ENCODE results near the gene SHISA9. TPM values are rescaled to one million over a fixed set of nuclear protein-coding genes. Genes with fewer than 3 reads are reported as not detected.

Gene SHISA9
- total and polyA plus RNA-seq, 4 donors: under 0.01 to 0.08 (median 0.07) TPM; not detected in 1

DNA sequence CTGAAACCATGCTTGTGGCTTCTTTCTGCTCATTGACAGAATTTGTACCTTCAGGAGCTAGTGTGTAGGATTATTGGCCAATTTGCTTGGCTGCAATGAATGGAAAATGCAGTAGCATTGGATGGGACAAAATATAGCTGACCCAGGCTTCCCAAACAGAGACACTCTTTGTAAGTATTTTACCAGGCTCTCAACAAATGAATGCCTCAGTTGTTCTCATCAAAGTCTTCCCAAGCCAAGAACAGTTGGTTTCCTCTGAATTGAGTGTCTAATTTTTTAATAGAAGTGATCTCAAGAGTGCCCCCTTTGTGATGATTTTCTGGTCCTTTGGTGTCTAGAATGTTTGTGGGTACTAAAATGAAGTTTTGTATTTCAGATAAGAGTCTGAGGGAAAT is 140.9 kb downstream of the SHISA9 start:
- Histone ChIP-seq H3K36me3 (ENCODE audit: control insufficient read depth in 4 of 4, insufficient read depth in 3 of 4, low read depth in 1 of 4, low read length in 3 of 4) (no peaks in the 10 kb centered on the region), H3K27ac (ENCODE audit: low read depth in 1 of 2, low read length in 2 of 2) (no peak overlapping the region), H3K4me1 (ENCODE audit: control insufficient read depth in 4 of 4, insufficient read depth in 4 of 4, low read length in 3 of 4) (no peaks in the 10 kb centered on the region), H3K4me3 (ENCODE audit: low read depth in 1 of 3, low read length in 3 of 3) (no peak overlapping the region), H3K9me3 (ENCODE audit: control insufficient read depth in 4 of 4, low read length in 3 of 4) (peaks cover 0 to 3% (median 1%) of the 10 kb centered on the region in 4 donors), H3K9ac (ENCODE audit: low read depth in 1 of 2, low read length in 2 of 2) (no peak overlapping the region), H3K27me3 (ENCODE audit: control insufficient read depth in 4 of 4, insufficient read depth in 4 of 4, low read length in 3 of 4) (no peaks in the 10 kb centered on the region)
- TF ChIP-seq HNF4A (conservative IDR thresholded peaks at IDR 0.05) (no peak), FOXA1 (IDR thresholded peaks at IDR 0.05) (no peak), YY1 (IDR thresholded peaks at IDR 0.05) (no peak), TAF1 (conservative IDR thresholded peaks at IDR 0.05) (no peak)
- TF ChIP-seq, protein P1, sequence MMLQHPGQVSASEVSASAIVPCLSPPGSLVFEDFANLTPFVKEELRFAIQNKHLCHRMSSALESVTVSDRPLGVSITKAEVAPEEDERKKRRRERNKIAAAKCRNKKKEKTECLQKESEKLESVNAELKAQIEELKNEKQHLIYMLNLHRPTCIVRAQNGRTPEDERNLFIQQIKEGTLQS (IDR thresholded peaks at IDR 0.05): no peak
- TF ChIP-seq, protein P2, sequence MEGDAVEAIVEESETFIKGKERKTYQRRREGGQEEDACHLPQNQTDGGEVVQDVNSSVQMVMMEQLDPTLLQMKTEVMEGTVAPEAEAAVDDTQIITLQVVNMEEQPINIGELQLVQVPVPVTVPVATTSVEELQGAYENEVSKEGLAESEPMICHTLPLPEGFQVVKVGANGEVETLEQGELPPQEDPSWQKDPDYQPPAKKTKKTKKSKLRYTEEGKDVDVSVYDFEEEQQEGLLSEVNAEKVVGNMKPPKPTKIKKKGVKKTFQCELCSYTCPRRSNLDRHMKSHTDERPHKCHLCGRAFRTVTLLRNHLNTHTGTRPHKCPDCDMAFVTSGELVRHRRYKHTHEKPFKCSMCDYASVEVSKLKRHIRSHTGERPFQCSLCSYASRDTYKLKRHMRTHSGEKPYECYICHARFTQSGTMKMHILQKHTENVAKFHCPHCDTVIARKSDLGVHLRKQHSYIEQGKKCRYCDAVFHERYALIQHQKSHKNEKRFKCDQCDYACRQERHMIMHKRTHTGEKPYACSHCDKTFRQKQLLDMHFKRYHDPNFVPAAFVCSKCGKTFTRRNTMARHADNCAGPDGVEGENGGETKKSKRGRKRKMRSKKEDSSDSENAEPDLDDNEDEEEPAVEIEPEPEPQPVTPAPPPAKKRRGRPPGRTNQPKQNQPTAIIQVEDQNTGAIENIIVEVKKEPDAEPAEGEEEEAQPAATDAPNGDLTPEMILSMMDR (IDR thresholded peaks at IDR 0.05; ENCODE audit: low read depth, low read length, missing input control): no peak
- DNase-seq (ENCODE audit: low spot score): no peak

DNA sequence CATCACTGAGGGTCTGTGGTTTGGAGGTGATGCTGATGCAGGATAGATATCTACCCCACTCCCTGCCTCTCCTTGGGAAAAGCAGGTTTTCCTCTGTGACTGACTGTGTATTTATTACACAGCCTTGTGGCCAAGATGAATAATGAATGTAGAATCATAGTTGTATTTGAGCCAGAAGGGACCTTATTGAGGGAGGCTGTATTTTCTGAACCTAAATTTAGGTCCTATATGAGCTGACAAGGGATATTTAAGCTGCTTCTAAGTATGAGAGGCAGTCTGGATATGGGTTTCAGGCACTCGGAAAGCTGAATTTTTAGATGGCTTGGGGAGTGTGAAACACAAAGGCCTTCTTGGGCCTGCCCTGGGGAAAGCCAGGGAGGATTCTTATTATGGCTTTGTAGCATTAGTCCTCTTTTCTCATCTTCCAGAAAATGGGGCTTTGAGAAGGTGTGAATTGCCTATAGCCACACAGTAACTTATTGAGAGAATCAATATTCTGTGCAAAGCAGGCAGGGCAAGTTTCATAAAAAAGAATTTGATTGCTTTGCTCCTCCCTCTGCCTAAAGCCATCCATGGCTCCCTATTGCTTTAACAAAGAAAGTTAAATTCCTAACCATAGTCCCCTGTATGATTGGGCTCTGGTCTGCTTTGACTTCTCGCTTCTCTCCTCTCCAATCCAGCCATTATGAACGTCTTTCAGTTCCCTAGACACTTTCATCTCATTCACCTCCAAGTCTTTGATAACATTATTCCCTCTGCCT is 144.8 kb downstream of the SHISA9 start:
- Histone ChIP-seq H3K4me3 (ENCODE audit: low read depth in 1 of 3, low read length in 3 of 3) (no peak overlapping the region), H3K27ac (ENCODE audit: low read depth in 1 of 2, low read length in 2 of 2) (no peak overlapping the region), H3K9me3 (ENCODE audit: control insufficient read depth in 4 of 4, low read length in 3 of 4) (peaks cover 0 to 8% (median 2%) of the 10 kb centered on the region in 4 donors), H3K4me1 (ENCODE audit: control insufficient read depth in 4 of 4, insufficient read depth in 4 of 4, low read length in 3 of 4) (no peaks in the 10 kb centered on the region), H3K9ac (ENCODE audit: low read depth in 1 of 2, low read length in 2 of 2) (no peak overlapping the region), H3K36me3 (ENCODE audit: control insufficient read depth in 4 of 4, insufficient read depth in 3 of 4, low read depth in 1 of 4, low read length in 3 of 4) (no peaks in the 10 kb centered on the region), H3K27me3 (ENCODE audit: control insufficient read depth in 4 of 4, insufficient read depth in 4 of 4, low read length in 3 of 4) (no peaks in the 10 kb centered on the region)
- DNase-seq (ENCODE audit: low spot score): no peak
- TF ChIP-seq TAF1 (conservative IDR thresholded peaks at IDR 0.05): no peak
- TF ChIP-seq, protein P3, sequence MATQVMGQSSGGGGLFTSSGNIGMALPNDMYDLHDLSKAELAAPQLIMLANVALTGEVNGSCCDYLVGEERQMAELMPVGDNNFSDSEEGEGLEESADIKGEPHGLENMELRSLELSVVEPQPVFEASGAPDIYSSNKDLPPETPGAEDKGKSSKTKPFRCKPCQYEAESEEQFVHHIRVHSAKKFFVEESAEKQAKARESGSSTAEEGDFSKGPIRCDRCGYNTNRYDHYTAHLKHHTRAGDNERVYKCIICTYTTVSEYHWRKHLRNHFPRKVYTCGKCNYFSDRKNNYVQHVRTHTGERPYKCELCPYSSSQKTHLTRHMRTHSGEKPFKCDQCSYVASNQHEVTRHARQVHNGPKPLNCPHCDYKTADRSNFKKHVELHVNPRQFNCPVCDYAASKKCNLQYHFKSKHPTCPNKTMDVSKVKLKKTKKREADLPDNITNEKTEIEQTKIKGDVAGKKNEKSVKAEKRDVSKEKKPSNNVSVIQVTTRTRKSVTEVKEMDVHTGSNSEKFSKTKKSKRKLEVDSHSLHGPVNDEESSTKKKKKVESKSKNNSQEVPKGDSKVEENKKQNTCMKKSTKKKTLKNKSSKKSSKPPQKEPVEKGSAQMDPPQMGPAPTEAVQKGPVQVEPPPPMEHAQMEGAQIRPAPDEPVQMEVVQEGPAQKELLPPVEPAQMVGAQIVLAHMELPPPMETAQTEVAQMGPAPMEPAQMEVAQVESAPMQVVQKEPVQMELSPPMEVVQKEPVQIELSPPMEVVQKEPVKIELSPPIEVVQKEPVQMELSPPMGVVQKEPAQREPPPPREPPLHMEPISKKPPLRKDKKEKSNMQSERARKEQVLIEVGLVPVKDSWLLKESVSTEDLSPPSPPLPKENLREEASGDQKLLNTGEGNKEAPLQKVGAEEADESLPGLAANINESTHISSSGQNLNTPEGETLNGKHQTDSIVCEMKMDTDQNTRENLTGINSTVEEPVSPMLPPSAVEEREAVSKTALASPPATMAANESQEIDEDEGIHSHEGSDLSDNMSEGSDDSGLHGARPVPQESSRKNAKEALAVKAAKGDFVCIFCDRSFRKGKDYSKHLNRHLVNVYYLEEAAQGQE (IDR thresholded peaks at IDR 0.05): no peak
- no peak for TF ChIP-seq JUND (IDR thresholded peaks at IDR 0.05)
- TF ChIP-seq NR2F2 (IDR thresholded peaks at IDR 0.05): no peak
- TF ChIP-seq, protein P4, sequence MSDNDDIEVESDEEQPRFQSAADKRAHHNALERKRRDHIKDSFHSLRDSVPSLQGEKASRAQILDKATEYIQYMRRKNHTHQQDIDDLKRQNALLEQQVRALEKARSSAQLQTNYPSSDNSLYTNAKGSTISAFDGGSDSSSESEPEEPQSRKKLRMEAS (IDR thresholded peaks at IDR 0.05): no peak
- no peak for TF ChIP-seq YY1 (IDR thresholded peaks at IDR 0.05)
- no peak for TF ChIP-seq RAD21 (IDR thresholded peaks at IDR 0.05)
- TF ChIP-seq EGR1 (IDR thresholded peaks at IDR 0.05; ENCODE audit: low read depth in 2 of 2): no peak
- no peak for TF ChIP-seq HNF4G (IDR thresholded peaks at IDR 0.05)
- TF ChIP-seq, protein P2 (IDR thresholded peaks at IDR 0.05; ENCODE audit: low read depth, low read length, missing input control): no peak
- no peak for TF ChIP-seq GABPA (IDR thresholded peaks at IDR 0.05 in 1 of 2, conservative IDR thresholded peaks at IDR 0.05 in 1 of 2)
- no peak for TF ChIP-seq FOXA2 (IDR thresholded peaks at IDR 0.05)
- TF ChIP-seq, protein P1 (IDR thresholded peaks at IDR 0.05): no peak
- TF ChIP-seq SP1 (IDR thresholded peaks at IDR 0.05): no peak
- no peak for TF ChIP-seq RXRA (IDR thresholded peaks at IDR 0.05)
- TF ChIP-seq, protein P5, sequence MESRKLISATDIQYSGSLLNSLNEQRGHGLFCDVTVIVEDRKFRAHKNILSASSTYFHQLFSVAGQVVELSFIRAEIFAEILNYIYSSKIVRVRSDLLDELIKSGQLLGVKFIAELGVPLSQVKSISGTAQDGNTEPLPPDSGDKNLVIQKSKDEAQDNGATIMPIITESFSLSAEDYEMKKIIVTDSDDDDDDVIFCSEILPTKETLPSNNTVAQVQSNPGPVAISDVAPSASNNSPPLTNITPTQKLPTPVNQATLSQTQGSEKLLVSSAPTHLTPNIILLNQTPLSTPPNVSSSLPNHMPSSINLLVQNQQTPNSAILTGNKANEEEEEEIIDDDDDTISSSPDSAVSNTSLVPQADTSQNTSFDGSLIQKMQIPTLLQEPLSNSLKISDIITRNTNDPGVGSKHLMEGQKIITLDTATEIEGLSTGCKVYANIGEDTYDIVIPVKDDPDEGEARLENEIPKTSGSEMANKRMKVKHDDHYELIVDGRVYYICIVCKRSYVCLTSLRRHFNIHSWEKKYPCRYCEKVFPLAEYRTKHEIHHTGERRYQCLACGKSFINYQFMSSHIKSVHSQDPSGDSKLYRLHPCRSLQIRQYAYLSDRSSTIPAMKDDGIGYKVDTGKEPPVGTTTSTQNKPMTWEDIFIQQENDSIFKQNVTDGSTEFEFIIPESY (IDR thresholded peaks at IDR 0.05): no peak
- no peak for TF ChIP-seq FOXA1 (IDR thresholded peaks at IDR 0.05)
- no peak for TF ChIP-seq HNF4A (conservative IDR thresholded peaks at IDR 0.05)
- 81% methylated on average over 3 of the region's 3 CpGs for WGBS
